ENCODE results near the gene PSMG3. TPM values are rescaled to one million over a fixed set of nuclear protein-coding genes. Genes with fewer than 3 reads are reported as not detected.

The PSMG3 gene
- total RNA-seq, 1 experiment from 2014 or later, result 59.4 TPM

DNA sequence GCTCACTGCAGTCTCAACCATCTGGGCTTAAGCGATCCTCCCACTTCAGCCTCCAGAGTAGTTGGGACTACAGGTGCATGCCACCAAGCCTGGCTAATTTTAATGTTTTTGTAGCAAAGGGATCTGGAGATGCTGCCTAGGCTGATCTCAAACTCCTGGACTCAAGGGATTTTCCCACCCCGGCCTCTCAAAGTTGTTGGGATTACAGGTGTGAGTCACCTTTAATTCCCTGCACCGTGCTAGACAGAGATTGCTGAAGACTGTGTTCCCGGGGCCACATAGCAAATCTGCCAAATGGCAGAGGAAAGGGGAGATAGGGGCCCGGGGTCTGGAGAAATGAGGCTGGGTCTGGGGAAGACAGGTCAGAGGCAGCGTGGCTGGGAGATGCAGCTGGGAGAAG, 20.6 kb upstream of the PSMG3 start:
- in situ Hi-C loops (cut with HindIII; ENCODE audit: low pct_unique_long_range_greater_than_20kb, low sequenced_read_pairs), result no loop called here
- CTCF ChIA-PET, result no interaction called here
- no peak for ATAC-seq

DNA sequence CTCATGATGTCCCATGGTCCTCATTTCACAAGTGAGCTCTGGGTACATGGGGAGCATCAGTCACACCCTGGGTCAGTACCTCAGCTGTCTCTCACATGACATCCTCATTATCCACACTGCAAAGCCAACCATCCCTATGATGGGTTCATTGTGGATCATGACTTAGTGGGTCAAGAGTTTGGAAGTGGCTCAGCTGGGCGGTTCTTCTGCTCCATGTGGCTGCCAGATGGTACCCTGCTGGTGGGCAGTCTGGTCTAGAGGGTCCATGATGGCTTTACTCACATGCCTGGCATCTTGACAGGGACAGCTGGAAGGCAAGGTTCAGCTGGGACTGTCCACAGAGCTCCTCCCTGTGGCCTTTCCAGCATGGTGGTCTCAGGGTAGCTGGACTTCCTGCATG, 19.1 kb upstream of the PSMG3 start:
- Histone ChIP-seq H3K36me3 (ENCODE audit: control insufficient read depth, insufficient read depth, low read length) (no peaks in the 10 kb centered on the region), H3K27ac (ENCODE audit: low read length) (no peak overlapping the region), H3K27me3 (ENCODE audit: control insufficient read depth, insufficient read depth, low read length) (peaks cover 12% of the 10 kb centered on the region; the same call in 1 of the 2 replicates), H3K4me1 (ENCODE audit: control insufficient read depth, insufficient read depth, low read length) (peaks cover 9% of the 10 kb centered on the region; the same call in 1 of the 2 replicates), H3K9me3 (ENCODE audit: control insufficient read depth, insufficient read depth, low read depth, low read length) (0 out of 2 replicates have a peak, but pooled peaks cover 6% of the 10 kb centered on the region), H3K4me3 (ENCODE audit: low read depth in 2 of 2, low read length in 2 of 2) (no peak overlapping the region)
- TF ChIP-seq, protein P1, sequence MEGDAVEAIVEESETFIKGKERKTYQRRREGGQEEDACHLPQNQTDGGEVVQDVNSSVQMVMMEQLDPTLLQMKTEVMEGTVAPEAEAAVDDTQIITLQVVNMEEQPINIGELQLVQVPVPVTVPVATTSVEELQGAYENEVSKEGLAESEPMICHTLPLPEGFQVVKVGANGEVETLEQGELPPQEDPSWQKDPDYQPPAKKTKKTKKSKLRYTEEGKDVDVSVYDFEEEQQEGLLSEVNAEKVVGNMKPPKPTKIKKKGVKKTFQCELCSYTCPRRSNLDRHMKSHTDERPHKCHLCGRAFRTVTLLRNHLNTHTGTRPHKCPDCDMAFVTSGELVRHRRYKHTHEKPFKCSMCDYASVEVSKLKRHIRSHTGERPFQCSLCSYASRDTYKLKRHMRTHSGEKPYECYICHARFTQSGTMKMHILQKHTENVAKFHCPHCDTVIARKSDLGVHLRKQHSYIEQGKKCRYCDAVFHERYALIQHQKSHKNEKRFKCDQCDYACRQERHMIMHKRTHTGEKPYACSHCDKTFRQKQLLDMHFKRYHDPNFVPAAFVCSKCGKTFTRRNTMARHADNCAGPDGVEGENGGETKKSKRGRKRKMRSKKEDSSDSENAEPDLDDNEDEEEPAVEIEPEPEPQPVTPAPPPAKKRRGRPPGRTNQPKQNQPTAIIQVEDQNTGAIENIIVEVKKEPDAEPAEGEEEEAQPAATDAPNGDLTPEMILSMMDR (IDR thresholded peaks at IDR 0.05), result no peak
- TF ChIP-seq TCF7L2 (IDR thresholded peaks at IDR 0.05; ENCODE audit: low read depth, low read length) (no peak), POLR2AphosphoS5 (IDR thresholded peaks at IDR 0.05; ENCODE audit: low read depth, low read length) (no peak), SIN3A (IDR thresholded peaks at IDR 0.05; ENCODE audit: borderline replicate concordance, insufficient read depth, low read depth, low read length) (no peak)
- TF ChIP-seq, protein P2, sequence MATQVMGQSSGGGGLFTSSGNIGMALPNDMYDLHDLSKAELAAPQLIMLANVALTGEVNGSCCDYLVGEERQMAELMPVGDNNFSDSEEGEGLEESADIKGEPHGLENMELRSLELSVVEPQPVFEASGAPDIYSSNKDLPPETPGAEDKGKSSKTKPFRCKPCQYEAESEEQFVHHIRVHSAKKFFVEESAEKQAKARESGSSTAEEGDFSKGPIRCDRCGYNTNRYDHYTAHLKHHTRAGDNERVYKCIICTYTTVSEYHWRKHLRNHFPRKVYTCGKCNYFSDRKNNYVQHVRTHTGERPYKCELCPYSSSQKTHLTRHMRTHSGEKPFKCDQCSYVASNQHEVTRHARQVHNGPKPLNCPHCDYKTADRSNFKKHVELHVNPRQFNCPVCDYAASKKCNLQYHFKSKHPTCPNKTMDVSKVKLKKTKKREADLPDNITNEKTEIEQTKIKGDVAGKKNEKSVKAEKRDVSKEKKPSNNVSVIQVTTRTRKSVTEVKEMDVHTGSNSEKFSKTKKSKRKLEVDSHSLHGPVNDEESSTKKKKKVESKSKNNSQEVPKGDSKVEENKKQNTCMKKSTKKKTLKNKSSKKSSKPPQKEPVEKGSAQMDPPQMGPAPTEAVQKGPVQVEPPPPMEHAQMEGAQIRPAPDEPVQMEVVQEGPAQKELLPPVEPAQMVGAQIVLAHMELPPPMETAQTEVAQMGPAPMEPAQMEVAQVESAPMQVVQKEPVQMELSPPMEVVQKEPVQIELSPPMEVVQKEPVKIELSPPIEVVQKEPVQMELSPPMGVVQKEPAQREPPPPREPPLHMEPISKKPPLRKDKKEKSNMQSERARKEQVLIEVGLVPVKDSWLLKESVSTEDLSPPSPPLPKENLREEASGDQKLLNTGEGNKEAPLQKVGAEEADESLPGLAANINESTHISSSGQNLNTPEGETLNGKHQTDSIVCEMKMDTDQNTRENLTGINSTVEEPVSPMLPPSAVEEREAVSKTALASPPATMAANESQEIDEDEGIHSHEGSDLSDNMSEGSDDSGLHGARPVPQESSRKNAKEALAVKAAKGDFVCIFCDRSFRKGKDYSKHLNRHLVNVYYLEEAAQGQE (IDR thresholded peaks at IDR 0.05; ENCODE audit: insufficient read depth in 1 of 2, low read depth in 2 of 2, low read length in 1 of 2), result no peak
- ATAC-seq (no peak), DNase-seq (ENCODE audit: low read depth, low spot score) (no peak)
- POLR2A ChIA-PET, result no interaction called here
- intact Hi-C loops (cut with micrococcal nuclease; ENCODE audit: unreplicated experiment), result loop anchor here (10.0 kb wide), 1 partner anchor 166 kb away; no protein-coding TSS in a partner anchor
- in situ Hi-C loops (cut with HindIII; ENCODE audit: low pct_unique_long_range_greater_than_20kb, low sequenced_read_pairs), result no loop called here
- BruUV-seq (replicated peaks), result no TSS peak
- CTCF ChIA-PET, result no interaction called here

More for the DNA sequence above, 20.6 kb upstream of the PSMG3 start:
- Histone ChIP-seq H3K4me1 (ENCODE audit: control insufficient read depth, insufficient read depth, low read length) (peaks cover 9% of the 10 kb centered on the region; the same call in 1 of the 2 replicates), H3K9me3 (ENCODE audit: control insufficient read depth, insufficient read depth, low read depth, low read length) (0 out of 2 replicates have a peak, but pooled peaks cover 6% of the 10 kb centered on the region), H3K36me3 (ENCODE audit: control insufficient read depth, insufficient read depth, low read length) (no peaks in the 10 kb centered on the region), H3K27ac (ENCODE audit: low read length) (no peak overlapping the region), H3K27me3 (ENCODE audit: control insufficient read depth, insufficient read depth, low read length) (peaks cover 12% of the 10 kb centered on the region; the same call in 1 of the 2 replicates), H3K4me3 (ENCODE audit: low read depth in 2 of 2, low read length in 2 of 2) (no peak overlapping the region)
- POLR2A ChIA-PET, result no interaction called here
- intact Hi-C loops (cut with micrococcal nuclease; ENCODE audit: unreplicated experiment), result no loop called here
- no TSS peak for BruUV-seq (replicated peaks)
- TF ChIP-seq, protein P2 (IDR thresholded peaks at IDR 0.05; ENCODE audit: insufficient read depth in 1 of 2, low read depth in 2 of 2, low read length in 1 of 2), result no peak
- TF ChIP-seq TCF7L2 (IDR thresholded peaks at IDR 0.05; ENCODE audit: low read depth, low read length), result no peak
- no peak for TF ChIP-seq POLR2AphosphoS5 (IDR thresholded peaks at IDR 0.05; ENCODE audit: low read depth, low read length)
- TF ChIP-seq, protein P1 (IDR thresholded peaks at IDR 0.05), result no peak
- no peak for TF ChIP-seq SIN3A (IDR thresholded peaks at IDR 0.05; ENCODE audit: borderline replicate concordance, insufficient read depth, low read depth, low read length)
- no peak for DNase-seq (ENCODE audit: low read depth, low spot score)

All from Panc1 (cell line).